LoVo (cell line): ENCODE measurements around the gene SLC25A11.

Experiments used
- DNase-seq: peaks from one replicate; pipeline ENCODE4 v3.0.0-alpha.2; 2016; ENCODE audit warnings: low spot score

Gene SLC25A11

DNA sequence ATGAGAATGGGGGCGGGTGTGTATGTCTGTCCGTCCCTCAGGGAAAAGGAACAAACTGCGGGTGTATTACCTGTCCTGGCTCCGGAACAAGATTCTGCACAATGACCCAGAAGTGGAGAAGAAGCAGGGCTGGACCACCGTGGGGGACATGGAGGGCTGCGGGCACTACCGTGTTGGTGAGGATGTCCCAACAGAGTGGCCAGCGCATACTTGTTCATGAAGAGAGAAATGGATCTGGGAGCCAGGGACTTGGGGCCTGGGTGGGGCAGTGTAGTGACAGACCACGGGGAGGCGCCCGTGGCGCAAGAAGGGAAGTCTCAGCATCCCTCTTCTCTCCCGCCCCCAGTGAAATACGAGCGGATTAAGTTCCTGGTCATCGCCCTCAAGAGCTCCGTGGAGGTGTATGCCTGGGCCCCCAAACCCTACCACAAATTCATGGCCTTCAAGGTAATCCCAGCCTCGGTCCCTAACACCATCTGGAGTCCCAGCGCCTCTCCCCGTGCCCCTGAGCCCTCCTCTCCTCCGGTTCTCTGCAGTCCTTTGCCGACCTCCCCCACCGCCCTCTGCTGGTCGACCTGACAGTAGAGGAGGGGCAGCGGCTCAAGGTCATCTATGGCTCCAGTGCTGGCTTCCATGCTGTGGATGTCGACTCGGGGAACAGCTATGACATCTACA lies 44.1 kb downstream of the SLC25A11 start:
- no peak for DNase-seq

DNA sequence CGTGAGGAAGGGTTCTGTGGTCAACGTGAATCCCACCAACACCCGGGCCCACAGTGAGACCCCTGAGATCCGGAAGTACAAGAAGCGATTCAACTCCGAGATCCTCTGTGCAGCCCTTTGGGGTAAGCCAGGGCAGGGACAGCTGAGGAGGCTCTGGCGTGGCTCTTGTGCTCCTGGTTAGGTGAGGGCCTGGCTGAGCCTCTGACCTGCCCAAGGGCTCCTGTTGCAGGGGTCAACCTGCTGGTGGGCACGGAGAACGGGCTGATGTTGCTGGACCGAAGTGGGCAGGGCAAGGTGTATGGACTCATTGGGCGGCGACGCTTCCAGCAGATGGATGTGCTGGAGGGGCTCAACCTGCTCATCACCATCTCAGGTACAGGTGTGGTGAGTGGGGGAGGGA lies 44.7 kb downstream of the SLC25A11 start:
- no peak for DNase-seq

DNA sequence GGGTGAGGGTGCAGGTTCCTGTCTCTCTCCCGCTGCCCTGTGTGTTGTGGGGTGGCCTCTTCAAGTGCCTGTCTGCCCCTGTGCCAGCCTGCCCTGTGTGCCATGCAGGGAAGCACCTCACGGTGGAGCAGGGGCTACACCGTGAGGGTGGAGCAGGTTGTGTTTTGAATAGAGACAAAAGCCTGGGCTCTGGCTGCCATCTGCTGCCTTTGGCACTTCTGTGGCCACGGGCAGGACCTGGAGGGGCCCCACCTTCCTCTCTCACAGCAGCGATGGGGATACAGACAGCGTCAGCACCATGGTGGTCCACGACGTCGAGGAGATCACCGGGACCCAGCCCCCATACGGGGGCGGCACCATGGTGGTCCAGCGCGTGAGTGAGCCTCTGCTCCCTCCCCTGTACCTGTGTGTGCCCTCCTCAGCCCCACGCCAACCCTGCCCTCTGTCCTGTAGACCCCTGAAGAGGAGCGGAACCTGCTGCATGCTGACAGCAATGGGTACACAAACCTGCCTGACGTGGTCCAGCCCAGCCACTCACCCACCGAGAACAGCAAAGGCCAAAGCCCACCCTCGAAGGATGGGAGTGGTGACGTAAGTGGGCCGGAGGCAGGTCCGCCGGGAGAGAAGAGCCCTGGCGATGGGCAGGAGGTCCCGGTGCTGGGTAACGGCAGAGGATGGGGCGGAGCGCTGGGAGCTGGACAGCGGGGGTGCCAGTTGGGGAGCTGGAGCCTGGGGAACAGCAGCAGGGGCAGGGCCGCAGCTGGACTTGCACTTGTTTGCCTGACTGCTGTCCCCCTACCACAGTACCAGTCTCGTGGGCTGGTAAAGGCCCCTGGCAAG lies 45.9 kb downstream of the SLC25A11 start:
- no peak for DNase-seq

DNA sequence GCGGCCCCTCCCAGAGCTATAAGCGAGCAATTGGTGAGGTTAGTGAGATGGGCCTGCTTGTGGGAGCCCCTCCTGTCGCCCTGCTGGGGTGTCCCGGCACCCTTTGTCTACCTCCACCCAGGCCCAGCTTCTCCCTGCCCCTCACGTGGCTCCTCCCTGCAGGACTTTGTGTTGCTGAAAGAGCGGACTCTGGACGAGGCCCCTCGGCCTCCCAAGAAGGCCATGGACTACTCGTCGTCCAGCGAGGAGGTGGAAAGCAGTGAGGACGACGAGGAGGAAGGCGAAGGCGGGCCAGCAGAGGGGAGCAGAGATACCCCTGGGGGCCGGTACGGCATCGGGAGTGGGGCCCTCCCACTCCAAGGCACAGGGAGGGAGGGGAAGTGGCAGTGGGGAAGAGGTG lies 46.6 kb downstream of the SLC25A11 start:
- DNase-seq, result no peak

DNA sequence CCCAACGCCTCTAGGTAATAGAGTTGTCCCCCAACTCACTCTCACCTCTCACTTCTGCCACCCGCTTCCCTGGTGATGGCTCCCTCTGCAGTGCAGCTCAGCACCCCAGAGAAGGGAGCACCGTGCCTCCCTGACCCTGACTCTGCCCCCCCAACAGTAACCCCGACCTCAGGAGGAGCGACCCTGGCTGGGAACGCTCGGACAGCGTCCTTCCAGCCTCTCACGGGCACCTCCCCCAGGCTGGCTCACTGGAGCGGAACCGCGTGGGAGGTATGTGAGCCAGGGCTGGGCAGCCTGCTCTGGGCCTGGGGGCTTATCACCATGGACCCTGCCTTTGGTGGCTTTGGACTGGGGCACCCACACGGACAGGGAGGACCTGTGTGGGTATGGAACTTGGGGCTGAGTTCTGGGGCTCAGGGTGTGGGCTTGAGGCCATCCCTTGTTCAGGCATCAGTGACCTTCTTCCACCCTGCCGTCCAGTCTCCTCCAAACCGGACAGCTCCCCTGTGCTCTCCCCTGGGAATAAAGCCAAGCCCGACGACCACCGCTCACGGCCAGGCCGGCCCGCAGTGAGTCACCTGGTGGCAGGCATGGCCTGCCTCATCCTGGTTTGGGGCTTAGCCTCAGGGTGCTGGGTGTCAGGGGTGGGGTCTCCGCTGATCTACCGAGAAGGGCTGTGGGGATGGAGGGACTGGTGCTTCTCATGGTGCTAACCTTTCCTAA lies 47.2 kb downstream of the SLC25A11 start:
- no peak for DNase-seq

DNA sequence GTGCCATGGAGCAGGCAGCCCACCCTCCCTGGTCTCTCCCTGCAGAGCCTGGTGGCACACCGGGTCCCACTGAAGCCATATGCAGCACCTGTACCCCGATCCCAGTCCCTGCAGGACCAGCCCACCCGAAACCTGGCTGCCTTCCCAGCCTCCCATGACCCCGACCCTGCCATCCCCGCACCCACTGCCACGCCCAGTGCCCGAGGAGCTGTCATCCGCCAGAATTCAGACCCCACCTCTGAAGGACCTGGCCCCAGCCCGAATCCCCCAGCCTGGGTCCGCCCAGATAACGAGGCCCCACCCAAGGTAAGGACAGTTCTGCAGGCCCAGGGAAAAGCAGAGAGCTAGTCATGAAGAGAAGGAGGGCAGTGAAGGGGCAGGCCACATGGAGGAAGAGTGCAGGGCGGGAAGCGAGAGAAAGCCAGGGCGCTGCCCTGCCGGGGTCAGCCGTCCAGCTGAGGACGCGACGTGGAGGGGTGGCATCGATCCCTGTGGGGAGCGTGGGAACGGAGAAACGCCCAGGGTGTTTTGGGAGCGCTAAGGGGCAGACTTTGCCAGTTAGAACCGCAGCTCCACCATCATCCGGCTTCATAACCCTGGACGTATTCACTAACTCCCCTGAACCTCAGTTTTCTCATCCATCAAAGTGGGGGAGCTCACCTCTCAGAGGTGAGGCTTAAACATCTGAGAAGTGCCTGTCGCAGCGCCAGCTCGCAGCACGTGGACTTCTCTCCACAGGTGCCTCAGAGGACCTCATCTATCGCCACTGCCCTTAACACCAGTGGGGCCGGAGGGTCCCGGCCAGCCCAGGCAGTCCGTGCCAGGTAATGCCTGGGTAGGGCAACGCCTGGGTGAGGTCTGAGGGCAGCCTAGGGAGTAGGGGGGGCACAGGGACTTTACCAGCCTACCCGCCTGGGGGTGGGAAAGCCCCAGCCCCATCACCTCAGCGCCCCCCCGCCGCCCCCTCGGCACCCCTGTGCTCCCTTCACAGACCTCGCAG lies 48.1 kb downstream of the SLC25A11 start:
- DNase-seq, result no peak

DNA sequence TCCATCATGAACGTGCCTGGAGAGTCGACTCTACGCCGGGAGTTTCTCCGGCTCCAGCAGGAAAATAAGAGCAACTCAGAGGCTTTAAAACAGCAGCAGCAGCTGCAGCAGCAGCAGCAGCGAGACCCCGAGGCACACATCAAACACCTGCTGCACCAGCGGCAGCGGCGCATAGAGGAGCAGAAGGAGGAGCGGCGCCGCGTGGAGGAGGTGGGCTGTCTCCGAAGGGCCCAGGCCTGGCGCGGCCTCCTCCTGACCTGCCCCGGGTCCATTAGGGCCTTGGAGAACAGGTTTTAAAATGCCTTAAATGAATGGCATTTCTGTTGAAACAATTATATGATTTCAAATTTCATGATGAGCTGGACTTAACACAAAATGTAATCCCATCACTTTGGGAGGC lies 52.3 kb downstream of the SLC25A11 start:
- no peak for DNase-seq
